Gastrocnemius medialis (tissue), 4 donors: ENCODE measurements around the gene MTHFD2. TPM values are rescaled to one million over a fixed set of nuclear protein-coding genes. Genes with fewer than 3 reads are reported as not detected.

Experiments used
- ATAC-seq, 2 donors: fragments of 150-250 bp; one replicate each; pipeline ENCODE4 v1.9.1; 2016
- DNase-seq, 2 donors: peaks; one replicate each; pipeline ENCODE4 v3.0.0-alpha.2; 2019
- H3K27ac ChIP-seq, 4 donors: fragments of 200-600 bp; sonication (generic); 1 replicate in 1 of 4; 2 replicates in 3 of 4; pipeline ENCODE4 v1.5.1; 2016 to 2018; ENCODE audit warnings: mild to moderate bottlenecking in 2 of 4, moderate library complexity in 1 of 4
- H3K27me3 ChIP-seq, 3 donors: fragments of 200-600 bp; sonication (generic) in 2 of 3; 1 replicate in 1 of 3; 2 replicates in 2 of 3; pipeline versions ENCODE4 v1.5.1 to v1.6.0; 2016 to 2019; ENCODE audit warnings: mild to moderate bottlenecking in 1 of 3, moderate library complexity in 1 of 3
- H3K36me3 ChIP-seq, 2 donors: fragments of 200-600 bp; sonication (generic) in 1 of 2; one replicate each; pipeline ENCODE4 v1.5.1; 2017 to 2018
- H3K4me1 ChIP-seq, 2 donors: fragments of 200-600 bp; sonication (generic) in 1 of 2; one replicate each; pipeline ENCODE4 v1.5.1; 2016 to 2017; ENCODE audit warnings: mild to moderate bottlenecking in 2 of 2
- H3K4me3 ChIP-seq, 4 donors: fragments of 200-600 bp; sonication (generic) in 3 of 4; 1 replicate in 1 of 4; 2 replicates in 3 of 4; pipeline ENCODE4 v1.5.1; 2016 to 2019; ENCODE audit warnings: mild to moderate bottlenecking in 2 of 4
- H3K9me3 ChIP-seq, 3 donors: fragments of 200-600 bp; sonication (generic) in 2 of 3; 1 replicate in 1 of 3; 2 replicates in 2 of 3; pipeline ENCODE4 v1.5.1; 2016 to 2019
- POLR2A ChIP-seq, 2 donors: fragments of 450-650 bp; IDR thresholded peaks; one replicate each; pipeline ENCODE4 v1.6.1; 2017; ENCODE audit warnings: antibody characterized with exemption in 2 of 2, mild to moderate bottlenecking in 2 of 2, moderate library complexity in 2 of 2
- in situ Hi-C, 4 donors: fragments of 200-750 bp; cut with MboI; loops; one replicate each; pipeline versions ENCODE4 v1.15.0 to v1.8.0; 2017; ENCODE audit warnings: low sequenced_read_pairs in 4 of 4
- intact Hi-C: fragments of 100-400 bp; cut with DNase I; formaldehyde crosslinking; loops from one replicate; pipeline ENCODE4 v1.15.1; 2023; ENCODE audit warnings: low total_unique reads
- total RNA-seq, 4 donors: library from RNA; depleted of rRNA; stranded (reverse); fragments of >200 nt; gene quantifications; one replicate each; pipeline versions ENCODE4 v1.1.0 to v1.2.3, GENCODE V29; 2016
- TF ChIP-seq, protein P1 (sequence below), 5 experiments: fragments of 450-650 bp in 3 of 5; fragments of 200-600 bp in 2 of 5; sonication (generic) in 2 of 5; IDR thresholded peaks in 4 of 5; conservative IDR thresholded peaks in 1 of 5; 1 replicate in 4 of 5; 2 replicates in 1 of 5; pipeline ENCODE4 v1.5.1; 2016 to 2019; ENCODE audit warnings: antibody characterized with exemption in 5 of 5, mild to moderate bottlenecking in 3 of 5, moderate library complexity in 3 of 5

Gene MTHFD2
- total RNA-seq, 4 donors from 2014 or later: 29.0 to 53.5 (median 32.5) TPM

DNA sequence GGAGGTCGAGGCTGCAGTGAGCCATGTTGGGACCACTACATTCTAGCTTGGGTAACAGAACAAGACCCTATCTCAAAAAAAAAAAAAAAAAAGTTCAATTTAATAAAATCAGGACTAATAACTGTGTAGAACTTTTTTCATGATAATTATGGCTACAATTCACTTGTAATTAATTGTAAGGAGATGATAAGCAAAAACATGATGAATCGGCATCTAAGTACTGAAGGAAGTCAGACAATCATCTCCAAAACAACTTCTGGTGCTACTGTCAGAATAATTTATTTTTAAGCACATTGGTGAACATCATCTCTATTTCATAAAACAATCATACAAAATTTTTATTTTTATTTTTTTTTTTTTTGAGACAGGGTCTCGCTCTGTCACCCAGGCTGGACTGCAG lies 9.7 kb upstream of the MTHFD2 start:
- Histone ChIP-seq H3K4me3 (no peak overlapping the region), H3K27ac (no peak overlapping the region), H3K9me3 (no peaks in the 10 kb centered on the region), H3K4me1 (peaks cover 3 to 9% of the 10 kb centered on the region in 2 donors), H3K27me3 (no peaks in the 10 kb centered on the region), H3K36me3 (no peaks in the 10 kb centered on the region)
- DNase-seq (no peak), ATAC-seq (no peak)
- no peak for TF ChIP-seq POLR2A (IDR thresholded peaks at IDR 0.05)
- TF ChIP-seq, protein P1, sequence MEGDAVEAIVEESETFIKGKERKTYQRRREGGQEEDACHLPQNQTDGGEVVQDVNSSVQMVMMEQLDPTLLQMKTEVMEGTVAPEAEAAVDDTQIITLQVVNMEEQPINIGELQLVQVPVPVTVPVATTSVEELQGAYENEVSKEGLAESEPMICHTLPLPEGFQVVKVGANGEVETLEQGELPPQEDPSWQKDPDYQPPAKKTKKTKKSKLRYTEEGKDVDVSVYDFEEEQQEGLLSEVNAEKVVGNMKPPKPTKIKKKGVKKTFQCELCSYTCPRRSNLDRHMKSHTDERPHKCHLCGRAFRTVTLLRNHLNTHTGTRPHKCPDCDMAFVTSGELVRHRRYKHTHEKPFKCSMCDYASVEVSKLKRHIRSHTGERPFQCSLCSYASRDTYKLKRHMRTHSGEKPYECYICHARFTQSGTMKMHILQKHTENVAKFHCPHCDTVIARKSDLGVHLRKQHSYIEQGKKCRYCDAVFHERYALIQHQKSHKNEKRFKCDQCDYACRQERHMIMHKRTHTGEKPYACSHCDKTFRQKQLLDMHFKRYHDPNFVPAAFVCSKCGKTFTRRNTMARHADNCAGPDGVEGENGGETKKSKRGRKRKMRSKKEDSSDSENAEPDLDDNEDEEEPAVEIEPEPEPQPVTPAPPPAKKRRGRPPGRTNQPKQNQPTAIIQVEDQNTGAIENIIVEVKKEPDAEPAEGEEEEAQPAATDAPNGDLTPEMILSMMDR (IDR thresholded peaks at IDR 0.05 in 4 of 5, conservative IDR thresholded peaks at IDR 0.05 in 1 of 5): no peak
- in situ Hi-C loops (no loop called here), intact Hi-C loops (no loop called here)

DNA sequence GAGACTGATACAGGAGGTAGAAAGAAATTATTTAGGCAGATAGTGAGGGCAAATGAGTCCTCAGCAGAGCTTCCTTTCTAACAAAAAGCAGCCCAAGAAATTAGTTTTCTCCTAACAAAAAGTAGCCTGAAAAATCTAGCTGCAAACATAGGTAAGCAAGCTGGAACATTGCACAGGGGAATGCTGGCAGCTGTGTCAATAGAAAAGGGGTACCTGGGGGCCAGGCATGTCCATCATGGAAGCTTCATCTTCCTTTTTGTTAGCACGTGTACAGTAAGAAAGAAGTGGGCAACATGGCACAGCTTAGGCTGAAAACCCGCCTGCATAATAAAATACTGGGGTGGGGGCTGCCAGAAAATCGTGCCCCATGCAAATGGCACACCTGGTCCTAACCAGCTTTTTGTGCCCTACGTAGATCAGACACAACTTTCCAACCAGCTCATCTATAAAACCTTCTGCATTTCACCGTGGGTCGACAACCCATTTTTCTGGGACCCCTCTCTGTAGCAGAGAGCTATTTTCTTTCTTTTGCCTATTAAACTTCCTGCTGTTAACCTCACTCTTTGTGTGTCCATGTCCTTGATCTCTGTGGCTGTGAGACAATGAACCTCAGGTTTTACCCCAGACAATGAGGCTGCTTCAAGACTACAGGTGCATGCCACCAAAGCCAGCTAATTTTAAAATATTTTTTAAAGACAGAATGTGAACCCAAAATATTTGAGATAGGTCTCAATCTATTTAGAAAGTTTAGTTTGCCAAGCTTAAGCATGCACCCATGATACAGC lies 6.6 kb upstream of the MTHFD2 start:
- no peak for ATAC-seq
- Histone ChIP-seq H3K4me1 (peaks cover 3 to 9% of the 10 kb centered on the region in 2 donors), H3K27me3 (no peaks in the 10 kb centered on the region), H3K27ac (no peak overlapping the region), H3K36me3 (no peaks in the 10 kb centered on the region), H3K4me3 (no peak overlapping the region), H3K9me3 (no peaks in the 10 kb centered on the region)
- in situ Hi-C loops (no loop called here), intact Hi-C loops (loop anchor here (10.0 kb wide), 1 partner anchor 263 kb away; the partner anchor contains the start of genes INO80B and WBP1)
- DNase-seq: no peak
- TF ChIP-seq, protein P1 (IDR thresholded peaks at IDR 0.05 in 4 of 5, conservative IDR thresholded peaks at IDR 0.05 in 1 of 5): no peak
- TF ChIP-seq POLR2A (IDR thresholded peaks at IDR 0.05): no peak

DNA sequence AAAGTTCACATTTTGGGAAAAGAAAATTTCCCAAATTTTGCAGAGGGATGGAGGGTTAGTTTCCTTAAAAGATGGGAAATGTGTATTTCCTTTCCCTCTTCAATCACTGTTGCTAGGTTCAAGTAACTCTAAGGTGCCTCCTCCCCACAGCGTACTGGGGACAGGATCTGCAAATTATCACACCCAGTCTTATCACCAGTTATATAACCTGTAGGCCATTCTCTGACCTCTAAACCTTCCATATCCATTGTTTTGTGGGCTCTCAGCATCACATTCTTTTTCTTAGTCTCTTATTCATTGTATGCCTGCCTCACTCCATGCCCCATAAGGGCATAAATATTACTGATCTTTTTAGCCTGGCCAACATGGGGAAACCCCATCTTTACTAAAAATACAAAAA lies 3.6 kb upstream of the MTHFD2 start:
- Histone ChIP-seq H3K27me3 (no peaks in the 10 kb centered on the region), H3K4me3 (no peak overlapping the region), H3K9me3 (no peaks in the 10 kb centered on the region), H3K27ac (no peak overlapping the region), H3K4me1 (peaks cover 4 to 6% of the 10 kb centered on the region in 2 donors), H3K36me3 (no peaks in the 10 kb centered on the region)
- DNase-seq (no peak), ATAC-seq (no peak)
- intact Hi-C loops (loop anchor here (10.0 kb wide), 1 partner anchor 260 kb away; the partner anchor contains the start of genes INO80B and WBP1), in situ Hi-C loops (no loop called here)
- TF ChIP-seq, protein P1 (IDR thresholded peaks at IDR 0.05 in 4 of 5, conservative IDR thresholded peaks at IDR 0.05 in 1 of 5): no peak
- no peak for TF ChIP-seq POLR2A (IDR thresholded peaks at IDR 0.05)

DNA sequence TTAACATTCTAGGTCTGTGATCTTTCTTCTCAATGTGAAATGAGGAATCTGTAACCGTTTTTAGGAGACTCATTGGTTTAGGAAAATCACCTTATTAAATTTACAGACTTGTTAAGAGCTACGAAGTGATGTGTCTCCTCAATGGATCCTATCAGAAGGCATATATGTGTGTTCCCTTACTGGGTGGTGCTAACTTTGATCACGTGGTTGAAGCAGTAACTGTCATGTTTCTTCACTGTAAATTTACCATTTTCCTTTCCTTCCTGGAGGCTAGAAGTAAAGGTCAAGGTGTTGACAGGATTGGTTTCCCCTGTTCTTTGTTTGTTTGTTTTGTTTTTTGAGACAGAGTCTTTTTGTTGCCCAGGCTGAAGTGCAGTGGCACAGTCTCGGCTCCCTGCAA lies 1.4 kb upstream of the MTHFD2 start:
- no peaks in the 10 kb centered on the region for H3K36me3 ChIP-seq
- intact Hi-C loops (loop anchor here (10.0 kb wide), 1 partner anchor 258 kb away; the partner anchor contains the start of genes INO80B and WBP1), in situ Hi-C loops (no loop called here)
- no peaks in the 10 kb centered on the region for H3K9me3 ChIP-seq
- no peak overlapping the region for H3K27ac ChIP-seq
- H3K4me1 ChIP-seq: peaks cover 25 to 26% of the 10 kb centered on the region in 2 donors
- no peaks in the 10 kb centered on the region for H3K27me3 ChIP-seq
- TF ChIP-seq, protein P1 (IDR thresholded peaks at IDR 0.05 in 4 of 5, conservative IDR thresholded peaks at IDR 0.05 in 1 of 5): no peak
- no peak for TF ChIP-seq POLR2A (IDR thresholded peaks at IDR 0.05)
- no peak for DNase-seq
- no peak overlapping the region for H3K4me3 ChIP-seq
- ATAC-seq: no peak
